ENCODE measurements around the gene REPS1. TPM values are rescaled to one million over a fixed set of nuclear protein-coding genes. Genes with fewer than 3 reads are reported as not detected.

Gene REPS1
- total and polyA plus RNA-seq, 8 donors, result 14.1 to 26.2 (median 19.0) TPM

GRCh38 chr6:138925806-138926205, 62.2 kb downstream of the REPS1 start:
- TF ChIP-seq CTCF (IDR thresholded peaks at IDR 0.05), result no peak
- ATAC-seq (no peak), FAIRE-seq (no peak), DNase-seq (no peak)
- intact Hi-C loops (cut with DNase I), result no loop called here
- Histone ChIP-seq H3K27ac (no peak overlapping the region), H3K4me1 (no peaks in the 10 kb centered on the region), H3K9me3 (no peaks in the 10 kb centered on the region), H3K27me3 (no peaks in the 10 kb centered on the region), H3K4me3 (no peak overlapping the region), H3K36me3 (no peaks in the 10 kb centered on the region)
- 87 to 96% methylated on average over 2 of the region's 2 CpGs for WGBS, 2 donors

- Histone ChIP-seq H3K4me1 (no peaks in the 10 kb centered on the region), H3K4me3 (no peak overlapping the region), H3K36me3 (no peaks in the 10 kb centered on the region), H3K27ac (no peak overlapping the region), H3K27me3 (no peaks in the 10 kb centered on the region), H3K9me3 (no peaks in the 10 kb centered on the region)
- TF ChIP-seq CTCF (IDR thresholded peaks at IDR 0.05), result no peak
- no peak for ATAC-seq
- no peak for FAIRE-seq
- DNase-seq, result no peak
- intact Hi-C loops (cut with DNase I), result no loop called here
These were observed 64.5 kb downstream of the REPS1 start for GRCh38 chr6:138923561-138923960.

- intact Hi-C loops (cut with DNase I), result no loop called here
- ATAC-seq, result no peak
- no peak for TF ChIP-seq CTCF (IDR thresholded peaks at IDR 0.05)
- 91% methylated on average over 3 of the region's 3 CpGs for WGBS, 2 donors
- no peaks in the 10 kb centered on the region for H3K27me3 ChIP-seq
- H3K27ac ChIP-seq, result no peak overlapping the region
- H3K9me3 ChIP-seq, result no peaks in the 10 kb centered on the region
- FAIRE-seq, result no peak
- no peak overlapping the region for H3K4me3 ChIP-seq
- H3K36me3 ChIP-seq, result peaks cover 0 to under 1% (median 0%) of the 10 kb centered on the region in 3 donors
- DNase-seq, result no peak
- H3K4me1 ChIP-seq, result no peaks in the 10 kb centered on the region
These were observed 67.1 kb downstream of the REPS1 start for GRCh38 chr6:138920906-138921305.

GRCh38 chr6:138914701-138915100, 73.4 kb downstream of the REPS1 start:
- DNase-seq, result no peak
- Histone ChIP-seq H3K4me1 (no peaks in the 10 kb centered on the region), H3K4me3 (no peak overlapping the region), H3K27ac (no peak overlapping the region), H3K27me3 (no peaks in the 10 kb centered on the region), H3K36me3 (peaks cover 0 to 44% (median 7%) of the 10 kb centered on the region in 3 donors), H3K9me3 (no peaks in the 10 kb centered on the region)
- no peak for TF ChIP-seq CTCF (IDR thresholded peaks at IDR 0.05)
- intact Hi-C loops (cut with DNase I), result no loop called here
- WGBS, 2 donors, result 65 to 90% methylated on average over 1 of the region's 1 CpG
- no peak for ATAC-seq
- no peak for FAIRE-seq

- intact Hi-C loops (cut with DNase I), result no loop called here
- Histone ChIP-seq H3K4me3 (no peak overlapping the region), H3K36me3 (peaks cover 0 to 61% (median 7%) of the 10 kb centered on the region in 3 donors), H3K9me3 (no peaks in the 10 kb centered on the region), H3K27me3 (no peaks in the 10 kb centered on the region), H3K27ac (no peak overlapping the region), H3K4me1 (no peaks in the 10 kb centered on the region)
- DNase-seq (no peak), ATAC-seq (no peak), FAIRE-seq (no peak)
- 87% methylated on average over 3 of the region's 3 CpGs for WGBS, 2 donors
- no peak for TF ChIP-seq CTCF (IDR thresholded peaks at IDR 0.05)
These were observed 75.7 kb downstream of the REPS1 start for GRCh38 chr6:138912308-138912707.
